Cerebellar nuclear complex (tissue), 1 donor: ENCODE measurements around the gene CSNK1A1.
A peak's percentile ranks its signal among the peaks of the same experiment; 100 is the strongest.
"Not testable (repeated sequence)": the region's sequence is repeated elsewhere in the genome, so short reads cannot be mapped to it uniquely, and the experiment has no call there.

Experiments
- DNase-seq, 2 experiments: peaks; one replicate each; lab custom pipeline; 2025; lab: John Stamatoyannopoulos, UW

Gene CSNK1A1

DNA sequence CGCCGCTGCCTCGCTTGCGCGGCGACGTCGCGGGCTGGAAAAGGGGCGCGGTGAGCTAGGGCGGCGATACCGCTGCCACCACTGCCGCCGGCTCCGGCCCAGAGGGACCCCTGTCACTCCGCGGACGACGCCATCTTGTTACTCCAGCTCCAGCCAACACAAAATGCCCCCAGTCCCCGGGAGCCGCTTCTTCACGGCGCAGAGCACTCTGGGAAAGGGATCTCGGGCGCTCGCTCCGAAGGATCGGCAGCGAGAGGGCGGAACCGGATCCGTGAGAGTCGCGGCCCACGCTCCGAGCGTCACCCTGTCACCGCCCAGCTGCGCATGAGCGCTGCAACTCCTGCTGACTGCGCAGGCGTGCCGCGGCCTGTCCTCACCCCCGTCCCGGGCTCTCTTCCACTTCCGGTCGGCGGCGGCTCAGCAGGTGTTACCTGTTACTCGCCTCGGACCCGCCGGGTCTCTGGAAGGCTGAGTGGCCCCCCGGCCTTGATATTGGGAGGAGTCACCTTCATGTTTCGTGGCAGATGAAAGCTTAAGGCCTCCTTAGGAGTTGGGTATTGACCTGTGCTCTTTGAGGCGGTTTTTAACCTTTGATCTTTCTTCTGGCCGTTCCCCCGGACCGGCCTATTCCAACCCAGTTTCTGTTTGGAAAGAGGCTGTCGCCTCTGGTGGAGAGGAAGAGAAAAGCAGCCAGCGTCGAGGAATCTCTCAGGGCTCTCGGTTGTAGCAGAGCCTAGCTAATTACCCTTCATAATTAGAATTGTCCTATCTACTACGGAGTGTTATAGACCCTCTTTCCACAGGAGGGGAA is at the start of gene CSNK1A1:
Gene CSNK1A1, minus strand, starts transcription at position 213 of the 811 bp plus-strand sequence. CDS start 475 bp downstream, outside the sequence.
- peak; percentile 86 to 89 for DNase-seq

DNA sequence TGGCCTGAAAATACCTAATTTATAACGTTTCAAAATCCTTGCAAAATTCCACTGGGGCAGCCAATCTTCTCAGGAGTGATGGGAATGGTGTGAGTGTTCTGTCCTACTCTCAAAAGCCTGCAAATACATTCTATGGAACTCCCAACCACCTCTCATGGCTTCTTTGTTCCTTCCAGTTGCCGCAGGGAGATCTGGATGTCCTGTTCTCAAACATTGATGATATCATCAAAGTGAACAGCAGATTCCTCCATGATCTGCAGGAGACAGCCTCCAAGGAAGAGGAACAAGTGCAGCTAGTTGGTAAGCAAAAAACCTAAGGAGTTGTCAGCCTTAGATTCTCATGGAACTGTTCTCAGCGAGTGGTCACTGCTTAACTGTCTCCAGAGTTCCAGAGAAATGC is 49.7 kb upstream of the CSNK1A1 start:
- no peak for DNase-seq

DNA sequence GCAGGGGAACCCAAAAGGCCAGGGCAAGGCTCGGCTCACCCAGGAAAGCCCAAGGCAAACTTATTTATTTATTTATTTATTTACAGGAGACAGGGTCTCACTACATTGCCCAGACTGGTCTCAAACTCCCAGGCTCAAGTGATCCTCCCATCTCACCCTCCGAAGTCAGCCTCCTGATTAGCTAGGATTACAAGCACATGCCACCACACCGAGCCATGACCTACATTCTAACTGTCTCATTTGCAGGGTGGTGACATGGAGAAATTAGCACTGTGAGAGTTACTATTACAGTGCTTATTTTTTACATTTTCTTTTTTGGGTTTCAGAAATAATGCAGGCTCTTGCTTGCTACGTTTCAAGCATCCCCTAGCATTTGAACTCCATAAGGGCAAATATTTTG is 48.1 kb upstream of the CSNK1A1 start:
- DNase-seq = peak in 1 of 2 experiments; percentile 29

DNA sequence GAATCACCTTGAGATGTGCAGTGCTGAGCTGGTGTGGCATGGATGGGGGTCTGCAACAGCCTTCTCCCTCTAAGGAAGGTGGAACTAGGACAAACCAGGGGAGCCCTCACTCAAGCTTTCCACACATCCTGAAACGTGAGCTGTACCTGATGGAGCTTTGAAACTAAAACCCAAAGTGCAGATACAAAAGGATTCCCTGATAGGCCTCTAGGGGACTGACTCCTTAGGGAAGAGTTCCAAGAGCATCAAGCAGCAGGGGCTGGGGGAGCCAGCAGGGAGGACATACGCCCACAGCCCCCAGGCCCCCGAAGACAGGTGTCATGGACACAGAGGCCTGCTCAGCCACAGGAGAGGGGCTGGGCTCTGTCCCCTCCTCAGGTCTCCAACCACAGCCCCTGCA is 47.7 kb upstream of the CSNK1A1 start:
- DNase-seq = no peak

DNA sequence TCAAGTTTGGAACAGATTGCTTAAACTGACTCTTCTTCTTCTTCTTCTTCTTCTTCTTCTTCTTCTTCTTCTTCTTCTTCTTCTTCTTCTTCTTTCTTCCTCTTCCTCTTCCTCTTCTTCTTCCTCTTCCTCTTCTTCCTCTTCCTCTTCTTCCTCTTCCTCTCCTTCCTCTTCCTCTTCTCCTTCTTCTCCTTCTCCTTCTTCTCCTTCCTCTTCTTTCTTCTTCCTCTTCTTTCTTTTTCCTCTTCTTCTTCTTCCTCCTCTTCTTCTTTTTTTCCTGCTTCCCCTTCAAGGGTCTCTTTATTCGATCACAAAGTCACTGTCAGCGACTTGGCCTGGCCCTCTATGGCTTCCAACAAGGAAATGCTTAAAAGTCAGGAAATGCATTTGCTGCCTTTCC is 47.0 kb upstream of the CSNK1A1 start:
- DNase-seq = not testable (repeated sequence)

DNA sequence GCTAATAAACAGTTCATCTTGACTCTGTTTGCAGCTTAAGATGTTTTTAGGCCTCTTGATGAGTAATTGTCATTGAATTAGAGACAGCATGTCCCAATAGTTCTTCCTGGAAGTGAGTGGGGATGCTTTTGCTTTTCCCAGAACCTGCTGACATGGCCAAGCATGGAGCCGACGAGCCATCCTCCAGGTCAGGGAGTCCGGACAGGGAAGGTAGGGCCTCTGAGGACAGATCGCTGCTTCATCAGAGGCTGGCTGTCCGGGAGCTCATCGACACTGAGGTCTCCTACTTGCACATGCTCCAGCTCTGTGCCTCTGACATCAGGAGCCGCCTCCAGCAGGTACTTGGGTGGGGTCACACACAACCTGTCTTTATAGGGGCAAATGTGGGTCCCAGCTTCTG is 46.4 kb upstream of the CSNK1A1 start:
- no peak for DNase-seq

DNA sequence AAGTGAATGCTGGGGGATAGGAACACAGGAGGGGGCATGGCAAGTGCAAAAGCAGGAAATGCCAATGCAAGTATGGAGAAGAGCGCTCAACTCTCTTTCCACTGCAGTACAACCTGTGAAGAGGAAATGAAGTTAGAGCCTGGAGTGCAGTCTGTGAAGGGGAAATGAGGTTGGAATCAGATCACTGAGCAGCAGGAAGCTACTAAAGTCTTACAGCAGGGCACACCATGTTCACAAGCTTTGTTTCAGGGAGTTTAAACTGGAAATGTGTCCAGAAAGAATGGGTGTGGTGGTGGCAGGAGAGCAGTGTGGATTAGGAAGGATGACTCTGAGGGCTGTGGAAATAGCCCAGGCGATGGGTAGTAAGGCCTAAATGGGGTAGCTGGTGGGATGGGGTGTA is 45.5 kb upstream of the CSNK1A1 start:
- DNase-seq = peak in 1 of 2 experiments; percentile 46

DNA sequence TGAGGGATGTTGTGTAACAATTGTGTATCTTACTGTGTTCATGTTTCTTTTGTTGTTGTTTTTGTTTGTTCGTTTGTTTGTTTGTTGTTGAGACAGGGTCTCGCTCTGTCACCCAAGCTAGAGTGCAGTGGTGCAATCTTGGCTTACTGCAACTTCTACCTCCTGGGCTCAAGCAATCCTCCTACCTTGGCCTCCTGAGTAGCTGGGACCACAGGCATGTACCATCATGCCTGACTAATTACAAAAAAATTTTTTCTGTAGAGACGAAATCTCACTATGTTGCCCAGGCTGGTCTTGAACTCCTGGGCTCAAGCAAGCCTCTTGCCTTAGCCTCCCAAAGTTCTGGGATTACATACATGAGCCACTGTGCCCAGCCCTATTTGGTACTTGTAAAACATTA is 43.9 kb upstream of the CSNK1A1 start:
- DNase-seq = not testable (repeated sequence)

DNA sequence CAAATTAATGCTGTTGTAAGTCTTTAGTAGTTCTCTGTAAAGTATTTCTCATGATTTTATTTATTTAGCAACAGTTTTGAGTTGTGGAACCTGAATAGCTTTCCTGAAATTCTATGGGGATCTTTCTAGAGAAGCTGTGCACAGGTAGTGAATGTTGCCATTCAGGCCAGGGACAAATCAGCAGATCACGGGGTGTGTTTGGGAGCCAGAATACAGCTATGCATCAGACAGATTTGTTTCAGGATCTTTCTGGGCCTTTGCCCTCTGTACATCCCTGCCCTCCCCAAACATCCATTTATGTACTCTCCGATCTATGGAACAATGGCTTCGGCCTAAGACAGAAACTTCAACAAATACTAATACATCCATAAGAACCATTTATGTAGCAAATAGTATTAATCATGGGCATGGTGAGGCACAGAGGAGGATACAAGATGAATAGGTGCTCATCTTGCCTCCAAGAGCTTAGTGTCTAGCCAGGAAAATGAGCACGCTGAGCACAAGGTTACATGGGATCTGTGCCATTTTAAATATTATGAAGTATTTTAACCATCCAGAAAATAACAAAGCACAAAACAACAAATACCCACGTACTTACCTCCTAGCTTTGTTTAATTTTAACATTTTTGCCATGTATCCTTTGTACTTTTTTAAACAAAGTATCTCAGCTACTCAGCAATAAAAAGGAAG is 43.1 kb upstream of the CSNK1A1 start:
- no peak for DNase-seq

DNA sequence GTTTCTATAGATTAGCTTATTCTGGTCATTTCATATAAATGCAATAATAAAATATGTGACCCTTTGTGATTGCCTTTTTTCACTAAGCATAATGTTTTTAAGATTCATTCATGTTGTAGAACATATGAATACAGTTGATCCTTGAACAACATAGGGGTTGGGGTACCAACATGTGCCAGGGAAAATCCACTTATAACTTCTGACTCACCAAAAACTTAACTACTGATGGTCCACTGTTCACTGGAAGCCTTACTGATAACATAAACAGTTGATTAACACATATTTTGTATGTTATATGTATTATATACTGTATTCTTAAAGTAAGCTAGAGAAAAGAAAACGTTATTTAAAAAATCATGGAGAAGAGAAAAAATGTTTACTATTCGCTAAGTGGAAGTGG is 42.1 kb upstream of the CSNK1A1 start:
- no peak for DNase-seq

DNA sequence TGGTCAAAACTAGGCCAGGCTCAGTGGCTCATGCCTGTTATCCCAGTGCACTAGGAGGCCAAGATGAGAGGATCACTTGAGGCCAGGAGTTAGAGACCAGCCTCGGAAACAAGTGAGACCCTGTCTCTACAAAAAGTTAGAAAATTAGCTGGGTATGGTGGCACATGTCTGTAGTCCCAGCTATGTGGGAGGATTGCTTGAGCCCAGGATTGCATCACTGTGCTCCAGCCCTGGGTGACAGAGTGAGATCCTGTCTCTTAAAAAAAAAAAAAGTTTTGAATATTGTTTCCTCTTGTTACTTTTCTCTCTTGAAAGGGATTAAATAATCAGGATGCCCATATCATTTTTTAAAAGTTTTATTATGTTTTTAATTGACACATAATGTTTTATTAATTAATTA is 37.7 kb upstream of the CSNK1A1 start:
- no peak for DNase-seq

DNA sequence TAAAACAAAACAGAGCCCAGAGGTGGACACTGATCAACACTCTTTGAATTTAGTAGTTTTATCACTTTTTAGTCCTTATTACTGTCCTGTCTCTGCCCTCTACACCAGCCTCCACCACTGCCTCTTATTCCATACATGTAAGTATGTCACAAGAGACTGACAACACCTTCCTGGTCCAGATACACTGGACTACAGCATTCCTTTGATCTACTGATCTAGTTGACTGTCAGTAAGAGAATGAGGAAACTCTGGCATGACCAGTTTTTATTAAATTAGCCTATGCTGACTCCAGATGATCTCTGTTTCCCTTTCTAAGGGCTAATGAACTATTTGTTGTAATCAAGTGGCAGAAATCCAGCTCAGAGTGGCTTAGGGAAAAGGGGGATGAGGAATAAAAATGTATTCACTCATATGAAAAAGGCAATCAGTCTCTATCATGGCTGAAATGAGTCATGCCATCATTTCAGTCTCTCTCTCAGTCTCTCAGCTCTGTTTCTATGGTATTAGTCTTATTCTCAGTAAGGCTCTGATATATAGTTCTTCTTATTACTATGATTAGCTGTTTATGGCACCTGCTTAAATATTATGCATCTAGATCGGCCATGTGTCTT is 35.6 kb upstream of the CSNK1A1 start:
- no peak for DNase-seq

DNA sequence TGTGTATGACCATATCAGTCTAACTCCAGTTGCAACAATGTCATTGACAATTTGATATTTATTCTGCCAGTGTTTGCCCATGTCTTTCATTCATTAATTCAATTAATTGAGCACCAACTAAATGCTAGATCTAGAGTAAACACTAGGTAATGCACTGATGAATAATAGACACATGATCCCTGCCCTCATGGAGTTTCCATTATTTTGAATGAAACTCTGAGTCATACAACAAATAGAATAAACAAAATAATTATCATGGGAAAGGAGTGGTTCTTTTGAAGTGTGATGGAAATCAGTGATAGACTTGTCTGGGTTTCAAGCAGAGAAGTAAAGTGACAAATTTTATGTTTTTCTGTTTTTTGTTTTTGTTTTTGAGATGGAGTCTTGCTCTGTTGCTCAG is 34.7 kb upstream of the CSNK1A1 start:
- no peak for DNase-seq

DNA sequence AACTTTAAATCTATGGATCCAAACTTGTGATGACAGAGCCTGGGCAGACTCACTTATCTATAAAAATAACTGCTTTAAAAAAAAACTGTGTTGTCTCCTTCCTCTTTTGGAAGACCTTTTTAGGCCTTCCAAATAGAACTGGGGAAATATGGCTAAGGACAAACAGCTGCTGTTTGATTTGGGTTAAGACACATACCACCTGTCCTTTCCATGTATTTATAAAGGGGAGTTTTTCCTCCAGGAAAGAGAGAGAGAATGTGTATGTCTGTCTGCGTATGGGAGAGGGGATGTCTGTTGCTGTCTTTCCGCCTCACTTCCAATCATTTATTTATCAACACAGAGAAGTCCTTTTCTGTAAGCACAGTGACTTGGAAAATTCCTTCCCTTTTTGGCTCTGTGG is 32.9 kb upstream of the CSNK1A1 start:
- no peak for DNase-seq

DNA sequence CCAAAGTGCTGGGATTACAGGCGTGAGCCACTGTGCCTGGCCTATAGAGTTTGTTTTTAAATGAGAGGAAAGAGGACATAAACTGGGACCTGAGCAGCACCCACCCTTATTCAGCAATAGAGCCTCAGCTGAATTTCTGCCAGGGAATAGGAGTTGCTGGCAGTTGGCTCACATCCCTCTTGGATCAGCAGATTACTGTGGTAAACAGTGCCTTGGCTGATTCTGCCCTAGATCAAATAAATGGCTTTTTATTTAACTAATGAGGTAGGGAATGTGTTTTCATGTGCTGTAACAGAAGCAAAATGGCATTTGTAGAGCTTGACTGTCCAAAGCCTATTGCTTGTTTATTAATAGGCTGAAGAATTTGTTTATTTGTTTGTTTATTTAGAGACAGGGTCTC is 32.2 kb upstream of the CSNK1A1 start:
- peak in 1 of 2 experiments; percentile 62 for DNase-seq

DNA sequence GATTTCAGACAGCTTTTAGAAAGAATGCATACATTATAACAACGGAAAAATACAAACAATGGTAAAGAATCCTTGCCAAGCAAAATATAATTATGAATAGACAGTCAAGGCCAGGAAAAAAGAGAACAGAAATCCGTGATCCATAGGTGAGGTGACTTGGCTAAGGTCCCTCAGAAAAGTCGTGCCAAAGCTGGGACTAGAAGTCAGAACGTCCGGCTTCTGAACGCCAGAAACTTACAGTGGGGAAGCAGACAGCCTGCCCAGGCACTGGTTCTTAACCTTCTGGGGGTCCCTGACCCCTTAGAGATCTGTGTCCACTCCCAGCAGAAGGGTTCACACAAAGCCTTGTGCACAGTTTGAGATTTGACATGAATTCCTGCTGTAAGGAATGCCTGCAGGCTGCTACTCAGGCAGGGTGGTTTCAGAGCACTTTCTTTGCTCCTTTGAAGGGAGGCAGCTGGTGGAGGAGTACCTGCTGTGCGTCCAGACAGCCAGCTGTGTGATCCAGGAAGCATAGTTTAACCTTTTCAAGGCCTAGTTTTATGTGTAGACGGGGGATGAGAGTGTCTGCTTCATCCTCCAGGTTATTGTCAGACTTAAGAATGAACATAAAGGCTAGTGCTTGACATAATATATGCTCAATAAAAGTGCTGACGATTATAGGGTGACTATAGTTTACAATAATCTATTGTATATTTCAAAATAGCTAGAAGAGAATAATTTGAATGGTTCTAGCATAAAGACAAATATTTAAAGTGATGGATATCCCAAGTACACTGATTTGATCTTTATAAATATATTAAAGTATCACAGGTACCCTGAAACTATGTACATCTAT is 30.9 kb upstream of the CSNK1A1 start:
- no peak for DNase-seq

DNA sequence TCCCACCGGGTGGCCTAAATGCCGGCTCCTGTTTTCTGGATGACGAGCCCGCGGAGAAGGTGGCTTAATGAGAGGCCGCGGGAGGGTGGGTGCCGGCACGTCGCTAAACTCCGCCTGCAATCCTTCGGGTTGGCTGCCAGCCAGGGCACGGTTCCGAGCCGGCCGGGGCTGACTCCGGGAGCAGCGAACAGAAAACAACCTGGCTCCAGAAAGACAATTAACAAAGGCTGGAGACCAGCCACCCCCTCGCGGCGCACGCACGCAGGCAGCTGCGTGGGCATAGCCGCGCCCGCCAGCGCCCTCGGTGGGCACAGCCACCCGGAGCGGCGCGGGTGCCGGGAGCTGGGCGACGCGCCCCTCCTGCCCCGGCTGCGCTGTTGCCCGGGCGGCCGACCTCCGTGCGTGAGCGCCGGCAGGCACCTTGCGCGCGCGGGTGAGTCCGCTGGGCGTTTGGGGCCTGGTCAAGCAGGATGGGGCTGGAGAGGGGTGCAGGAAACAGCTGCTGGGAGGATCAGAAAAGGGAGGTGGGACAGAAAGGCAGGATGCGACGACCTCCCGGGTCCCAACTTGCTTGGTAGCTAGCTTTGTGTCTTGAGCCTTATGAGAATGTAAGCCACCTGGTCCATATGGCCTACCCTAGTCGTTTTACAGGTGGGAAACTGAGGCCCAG is 30.1 kb upstream of the CSNK1A1 start, which contains the start of gene ARHGEF37:
Gene ARHGEF37, plus strand, starts transcription at position 307 of the 670 bp plus-strand sequence. CDS start 16,272 bp downstream, outside the sequence.
- peak in 1 of 2 experiments; percentile 48 for DNase-seq

DNA sequence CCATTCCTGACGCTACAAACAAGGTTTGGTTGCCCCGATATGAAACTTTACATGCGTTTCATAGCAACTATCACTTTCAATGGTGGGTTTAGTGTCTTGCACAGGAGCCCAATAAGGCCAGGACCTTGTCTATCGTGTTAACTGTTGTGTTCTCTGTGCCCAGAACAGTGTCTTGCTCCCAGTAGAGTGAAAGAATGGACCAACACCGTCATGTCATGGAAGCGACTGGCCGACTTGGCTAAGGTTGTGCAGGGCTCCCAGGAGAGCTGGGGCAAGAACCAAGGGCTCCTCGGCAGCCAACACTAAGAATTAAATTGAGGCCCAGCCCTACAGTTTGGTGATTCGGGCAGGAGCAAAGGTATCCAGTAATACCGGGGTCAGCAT is 29.6 kb upstream of the CSNK1A1 start:
- no peak for DNase-seq

DNA sequence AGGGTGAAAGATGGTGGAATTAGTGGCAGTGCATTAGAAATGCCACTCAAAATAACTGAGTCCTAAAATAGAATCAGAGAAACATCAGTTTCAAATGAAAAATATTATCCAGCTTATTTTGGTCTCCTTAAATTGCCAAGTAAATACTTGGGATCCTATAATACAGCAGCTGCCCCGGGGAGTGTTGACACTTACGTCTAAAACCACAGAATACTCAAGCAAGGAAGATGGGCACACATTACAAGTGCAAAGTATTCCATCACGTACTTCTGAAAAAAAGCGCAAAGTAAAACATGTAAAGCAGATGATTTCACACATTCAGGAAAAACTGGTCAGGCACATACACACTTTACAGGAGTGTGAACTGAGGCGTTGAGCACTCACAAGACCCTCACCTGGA is 27.7 kb upstream of the CSNK1A1 start:
- DNase-seq = no peak

DNA sequence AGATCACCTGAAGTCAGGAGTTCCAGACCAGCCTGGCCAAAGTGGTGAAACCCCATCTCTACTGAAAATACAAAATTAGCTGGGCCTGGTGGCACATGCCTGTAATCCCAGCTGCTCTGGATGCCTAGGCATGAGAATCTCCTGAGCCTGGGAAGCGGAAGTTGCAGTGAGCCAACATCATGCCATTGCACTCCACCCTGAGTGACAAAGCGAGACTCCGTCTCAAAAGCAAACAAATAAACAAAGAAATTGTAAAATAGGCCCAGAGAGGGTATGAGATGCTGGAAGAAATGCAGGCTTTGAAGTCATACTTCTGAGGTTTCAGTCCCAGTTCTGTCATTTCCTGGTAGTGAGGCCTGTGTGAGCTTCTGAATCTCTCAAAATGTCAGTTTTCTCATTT is 24.8 kb upstream of the CSNK1A1 start:
- DNase-seq = no peak

DNA sequence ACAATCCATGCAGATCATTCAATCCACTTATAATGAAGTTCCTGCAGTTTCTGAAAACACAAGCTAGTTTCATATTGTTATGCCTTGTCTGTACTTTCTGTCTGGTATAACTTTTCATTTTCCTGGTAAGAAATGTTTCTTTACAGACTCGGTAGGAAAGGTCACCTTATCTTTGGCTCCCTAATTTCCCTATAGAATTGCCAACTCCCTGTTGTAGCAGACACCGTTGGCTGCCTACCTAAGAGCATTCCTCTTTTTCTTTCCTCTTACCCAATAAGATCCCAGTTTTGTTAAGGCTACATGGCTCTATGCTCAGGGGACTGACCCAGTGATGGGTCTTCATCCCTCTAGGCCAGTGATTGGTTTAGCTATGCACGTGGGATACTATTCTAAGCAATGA is 23.9 kb upstream of the CSNK1A1 start:
- DNase-seq = no peak
